GF-D8 (cell line): ENCODE results near the gene TNIP1.

ENCODE experiments used
- DNase-seq: peaks from one replicate; lab custom pipeline; 2025; lab: John Stamatoyannopoulos, UW

Gene TNIP1

GRCh38 chr5:151021746-151022145 is 59.1 kb downstream of the TNIP1 start:
- no peak for DNase-seq

DNA sequence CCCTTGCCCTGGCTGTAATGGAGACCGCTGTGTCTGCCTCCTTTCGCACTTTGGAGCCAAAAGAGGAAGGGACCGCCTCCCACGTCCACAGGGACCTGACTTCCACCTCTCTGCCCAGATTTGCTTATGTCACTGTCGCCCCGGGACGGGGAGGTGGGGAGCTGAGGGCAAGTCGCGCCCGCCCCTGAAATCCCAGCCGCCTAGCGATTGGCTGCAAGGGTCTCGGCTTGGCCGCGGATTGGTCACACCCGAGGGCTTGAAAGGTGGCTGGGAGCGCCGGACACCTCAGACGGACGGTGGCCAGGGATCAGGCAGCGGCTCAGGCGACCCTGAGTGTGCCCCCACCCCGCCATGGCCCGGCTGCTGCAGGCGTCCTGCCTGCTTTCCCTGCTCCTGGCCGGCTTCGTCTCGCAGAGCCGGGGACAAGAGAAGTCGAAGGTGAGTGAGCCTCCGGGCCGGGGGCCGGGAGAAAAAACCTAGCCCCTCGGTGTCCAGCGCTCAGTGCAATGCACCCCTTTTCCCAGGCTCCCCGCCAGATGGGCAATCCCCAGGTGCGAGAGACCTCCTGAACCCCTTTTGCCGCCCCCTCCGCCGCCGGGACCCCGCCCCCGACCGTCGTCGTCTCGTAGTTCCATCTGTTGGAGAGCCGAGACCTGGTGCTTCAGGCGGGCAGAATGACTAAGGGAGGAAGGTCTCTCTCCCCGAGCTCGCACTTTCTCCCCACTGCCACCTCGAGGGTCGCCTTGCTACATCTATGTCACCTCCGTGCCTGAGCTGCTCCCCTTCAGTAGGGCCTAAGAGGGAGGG is 60.3 kb downstream of the TNIP1 start, which contains the start of gene GPX3:
Gene GPX3, plus strand, starts transcription at position 288 of the 807 bp plus-strand sequence. Its CDS starts 64 bp downstream, at position 352.
- no peak for DNase-seq

GRCh38 chr5:151019331-151019730 is 61.5 kb downstream of the TNIP1 start:
- no peak for DNase-seq

DNA sequence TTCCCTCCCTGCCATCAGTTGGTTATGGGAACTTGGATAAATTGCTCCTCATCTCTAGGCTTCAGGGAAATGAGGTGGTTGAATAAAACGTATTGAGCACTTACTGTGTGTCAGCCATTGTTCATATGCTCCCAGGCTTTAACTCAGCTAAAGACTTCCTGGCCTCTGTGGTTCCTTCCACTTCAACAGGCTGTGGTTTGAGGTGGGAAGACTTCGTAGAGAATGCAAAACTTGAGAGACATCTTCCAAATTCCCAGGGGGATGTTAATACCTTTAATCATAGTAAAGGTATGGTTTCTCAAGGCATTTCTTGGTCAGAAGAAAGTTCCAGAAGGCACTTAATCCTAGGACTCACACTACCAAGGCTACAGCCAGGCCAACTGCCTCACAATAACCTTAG is 62.0 kb downstream of the TNIP1 start:
- DNase-seq: no peak

GRCh38 chr5:151017897-151018296 is 62.9 kb downstream of the TNIP1 start:
- DNase-seq: no peak

DNA sequence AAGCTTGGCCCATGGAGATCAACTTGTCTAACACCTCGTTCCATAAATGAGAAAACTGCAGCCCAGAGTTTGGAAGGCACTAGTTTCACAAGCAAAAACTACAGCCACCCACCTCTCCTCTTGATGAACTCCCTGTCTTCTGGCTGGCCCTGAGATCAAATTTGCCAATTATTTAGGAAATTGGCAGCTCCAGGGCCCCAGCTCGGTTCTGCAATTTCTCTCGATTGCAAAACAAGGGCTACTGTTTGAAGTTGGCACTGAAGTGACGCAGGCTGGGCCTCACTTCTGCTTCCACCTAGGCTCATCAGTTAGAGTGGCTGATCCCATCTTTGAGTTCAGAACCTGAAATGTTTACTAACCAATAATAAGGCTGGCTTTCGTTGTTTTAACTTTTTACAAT is 64.1 kb downstream of the TNIP1 start:
- peak; percentile 21 for DNase-seq

DNA sequence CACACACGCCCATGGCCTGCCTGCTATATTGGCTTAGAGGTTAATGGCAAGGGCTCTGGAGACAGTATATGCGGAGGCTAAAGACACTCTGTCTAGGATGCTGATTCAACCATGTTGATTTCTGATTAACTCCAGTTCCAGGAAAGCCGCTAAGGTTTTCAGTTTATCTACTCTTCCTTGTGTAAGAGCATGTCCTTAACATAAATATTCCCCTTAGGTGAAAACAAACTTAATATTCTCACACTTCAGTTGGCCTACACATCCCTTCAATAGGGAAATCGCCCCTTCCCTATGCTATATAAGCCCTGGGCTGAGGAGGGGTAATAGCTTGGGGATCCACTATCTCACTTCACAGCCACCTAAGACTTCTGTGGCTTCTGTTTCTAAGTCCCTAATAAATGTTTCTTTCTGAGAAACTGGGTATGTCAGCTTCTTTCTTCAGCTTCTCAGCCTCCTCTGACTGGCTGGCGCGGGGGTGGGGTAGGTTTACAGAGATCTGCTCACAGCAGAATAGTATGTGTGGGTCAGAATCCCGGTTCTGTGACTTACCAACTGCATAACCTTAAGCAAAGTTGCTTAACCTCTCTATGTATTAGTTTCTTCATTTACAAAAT is 64.8 kb downstream of the TNIP1 start:
- DNase-seq: no peak

- DNase-seq: no peak
These were observed 66.0 kb downstream of the TNIP1 start for GRCh38 chr5:151014680-151015343.

DNA sequence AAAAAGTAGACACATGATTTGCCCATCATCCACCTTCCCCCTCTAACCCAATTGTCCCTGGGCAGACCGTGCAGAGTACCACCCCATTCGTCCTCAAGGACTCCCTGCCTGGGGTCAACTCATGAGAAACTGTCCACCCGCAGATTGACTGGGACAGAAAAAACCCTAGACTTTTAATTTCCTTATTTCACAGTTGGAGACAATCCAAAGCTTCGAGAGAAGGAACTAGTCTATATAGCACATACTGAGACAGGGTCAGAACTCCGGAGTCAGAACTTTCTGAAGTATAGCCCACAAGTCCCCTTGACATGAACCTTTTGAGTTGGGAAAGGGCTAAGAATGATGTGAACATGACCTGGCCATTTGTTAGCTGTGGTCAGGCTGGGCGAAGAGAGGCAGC is 68.0 kb downstream of the TNIP1 start:
- no peak for DNase-seq

- DNase-seq: no peak
These were observed 71.9 kb downstream of the TNIP1 start for GRCh38 chr5:151008906-151009305.

- no peak for DNase-seq
These were observed 72.7 kb downstream of the TNIP1 start for GRCh38 chr5:151008210-151008491.

DNA sequence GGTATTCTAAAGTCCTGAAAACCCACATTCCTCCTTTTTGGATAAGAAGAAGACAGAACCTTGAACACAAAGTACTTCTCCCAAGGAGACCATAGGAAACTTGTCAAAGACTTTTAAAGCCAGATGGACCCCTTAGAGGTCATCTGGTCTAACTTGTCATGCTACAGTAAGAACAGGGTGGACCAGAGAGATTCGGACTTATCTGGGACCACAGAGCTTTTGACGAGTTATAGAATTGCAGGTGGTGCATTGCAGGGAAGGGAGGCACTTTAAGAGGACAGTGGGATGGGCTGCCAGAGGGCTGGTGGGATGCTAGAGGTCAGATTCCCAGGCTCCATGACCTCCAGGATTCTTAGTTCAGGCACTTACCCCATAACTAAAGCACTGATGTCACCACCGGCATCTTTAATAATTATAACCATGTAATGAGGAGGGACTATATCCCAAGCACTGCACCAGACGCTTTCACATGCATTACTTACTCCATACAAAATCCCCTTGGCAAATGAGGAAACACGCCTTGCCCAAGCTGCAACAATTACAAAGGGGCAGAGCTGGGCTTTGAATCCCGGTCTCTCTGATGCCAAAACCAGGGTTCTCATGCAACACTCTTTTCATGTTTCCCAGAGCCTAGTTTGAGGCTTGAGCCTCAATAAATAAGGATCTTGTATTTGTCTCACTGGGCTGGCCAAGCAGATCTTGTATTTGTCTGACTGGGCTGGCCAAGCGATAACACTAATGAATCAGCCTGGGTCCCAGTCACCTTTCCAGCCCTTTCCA is 73.2 kb downstream of the TNIP1 start:
- no peak for DNase-seq

DNA sequence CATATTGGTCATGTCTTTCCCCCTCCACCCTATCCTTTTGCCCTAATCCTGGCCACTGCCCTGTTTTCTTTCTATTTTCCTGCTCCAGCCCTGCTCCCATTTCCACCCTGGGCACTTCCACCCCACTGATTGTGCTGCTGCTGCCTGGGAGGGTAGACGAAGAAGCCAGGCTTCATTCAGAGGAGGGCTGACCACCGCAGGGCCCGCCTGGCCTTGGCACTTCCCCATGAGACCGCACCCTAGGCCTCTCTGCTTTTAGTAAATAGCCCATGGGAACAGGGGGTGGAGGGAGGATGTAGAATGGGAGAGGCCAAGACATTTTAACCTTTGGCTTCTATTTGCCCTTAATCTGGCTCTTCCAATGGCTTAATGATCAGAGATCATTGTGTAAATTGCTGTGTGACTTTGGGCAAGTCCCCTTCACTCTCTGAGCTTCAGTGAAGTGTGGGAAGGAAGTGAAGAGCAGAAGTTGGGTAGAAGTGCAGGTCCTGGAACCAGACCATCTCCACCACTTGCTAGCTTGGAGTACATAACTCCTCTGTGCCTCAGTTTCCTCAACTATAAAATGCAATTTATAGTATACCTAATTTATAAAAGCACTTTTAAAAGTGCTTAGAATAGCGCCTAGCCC is 74.0 kb downstream of the TNIP1 start:
- DNase-seq: no peak

DNA sequence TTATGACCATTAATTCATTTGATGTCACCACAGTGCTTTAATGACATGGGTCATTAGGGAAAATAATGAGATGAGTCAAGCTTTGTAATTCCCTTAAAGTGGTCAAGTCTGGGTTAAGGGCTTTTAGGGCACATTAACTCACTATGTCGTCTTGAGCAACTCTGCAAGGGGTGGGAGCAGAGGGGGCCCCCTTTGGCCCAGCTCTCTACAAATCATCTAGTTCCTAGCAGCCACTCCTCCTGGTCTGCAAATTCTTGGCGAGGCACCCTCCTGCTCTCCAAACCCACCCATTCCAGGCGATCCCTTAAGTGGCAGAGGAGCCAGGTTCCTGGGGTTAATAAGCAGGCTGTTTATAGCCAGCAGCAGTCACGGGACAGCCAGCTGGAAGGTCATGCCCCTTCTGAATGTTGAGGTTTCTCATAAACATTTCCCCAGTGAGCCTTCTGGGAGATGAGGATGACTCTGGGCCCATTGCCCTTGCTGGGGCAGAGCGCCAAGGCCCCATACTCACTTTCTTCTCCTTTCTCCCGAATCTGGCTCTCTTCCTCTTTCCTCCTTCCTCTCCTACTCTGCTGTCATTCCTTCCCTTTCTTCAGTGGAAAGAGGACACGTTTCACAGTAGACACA is 74.8 kb downstream of the TNIP1 start:
- DNase-seq: no peak

DNA sequence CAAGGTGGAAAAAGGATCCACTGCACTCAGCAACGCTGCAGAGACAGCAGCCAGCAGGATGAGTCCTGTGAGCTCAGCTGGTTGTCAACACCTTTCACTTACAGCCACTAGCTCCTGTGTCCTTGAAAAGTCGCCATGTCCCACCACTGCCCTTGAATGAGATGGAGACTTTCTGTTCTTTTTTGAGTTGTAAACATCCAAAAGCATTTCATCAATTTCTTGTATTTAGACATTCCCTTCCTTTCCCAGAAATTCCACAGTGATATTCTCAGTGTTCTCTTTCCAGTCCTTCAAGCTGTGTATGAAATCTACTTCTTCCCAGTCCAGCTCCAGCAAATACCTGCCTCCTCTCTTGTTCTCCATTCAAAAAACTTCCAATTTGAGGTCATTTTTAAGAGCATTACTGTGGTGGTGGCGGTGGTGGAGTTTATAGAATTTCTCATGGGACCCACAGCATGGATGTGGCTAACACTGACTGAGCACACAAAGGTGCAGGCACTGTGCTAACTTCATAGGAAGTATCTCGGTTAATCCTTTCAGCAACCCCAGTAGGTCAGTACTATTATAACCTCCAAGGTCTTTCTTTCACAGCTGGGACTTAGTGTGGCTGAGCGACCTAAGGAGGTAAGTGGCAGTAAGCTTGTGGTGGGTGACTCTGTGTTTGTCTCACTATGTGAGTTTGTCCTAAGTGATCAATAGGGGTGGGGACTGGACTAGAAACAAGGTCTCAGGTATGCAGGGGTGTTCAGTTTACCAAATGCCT is 75.5 kb downstream of the TNIP1 start:
- no peak for DNase-seq

- no peak for DNase-seq
These were observed 76.3 kb downstream of the TNIP1 start for GRCh38 chr5:151004499-151004898.

DNA sequence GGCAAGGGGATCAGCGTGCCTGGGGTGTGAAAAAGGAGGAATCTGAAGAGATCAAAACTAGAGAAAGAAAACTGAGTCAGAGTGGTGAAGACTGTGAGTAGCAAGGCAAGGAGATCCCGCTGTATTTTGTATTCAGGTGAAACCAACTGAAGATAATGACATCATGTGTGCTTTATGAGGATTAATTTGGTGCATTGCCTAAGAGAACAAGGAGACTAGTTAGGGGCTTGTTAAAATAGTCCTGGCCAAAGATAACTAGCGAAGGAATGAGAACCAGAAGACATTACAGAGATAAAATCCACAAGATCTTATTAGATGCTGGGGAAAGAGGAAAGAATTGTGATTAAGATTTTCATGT is 77.4 kb downstream of the TNIP1 start:
- no peak for DNase-seq

DNA sequence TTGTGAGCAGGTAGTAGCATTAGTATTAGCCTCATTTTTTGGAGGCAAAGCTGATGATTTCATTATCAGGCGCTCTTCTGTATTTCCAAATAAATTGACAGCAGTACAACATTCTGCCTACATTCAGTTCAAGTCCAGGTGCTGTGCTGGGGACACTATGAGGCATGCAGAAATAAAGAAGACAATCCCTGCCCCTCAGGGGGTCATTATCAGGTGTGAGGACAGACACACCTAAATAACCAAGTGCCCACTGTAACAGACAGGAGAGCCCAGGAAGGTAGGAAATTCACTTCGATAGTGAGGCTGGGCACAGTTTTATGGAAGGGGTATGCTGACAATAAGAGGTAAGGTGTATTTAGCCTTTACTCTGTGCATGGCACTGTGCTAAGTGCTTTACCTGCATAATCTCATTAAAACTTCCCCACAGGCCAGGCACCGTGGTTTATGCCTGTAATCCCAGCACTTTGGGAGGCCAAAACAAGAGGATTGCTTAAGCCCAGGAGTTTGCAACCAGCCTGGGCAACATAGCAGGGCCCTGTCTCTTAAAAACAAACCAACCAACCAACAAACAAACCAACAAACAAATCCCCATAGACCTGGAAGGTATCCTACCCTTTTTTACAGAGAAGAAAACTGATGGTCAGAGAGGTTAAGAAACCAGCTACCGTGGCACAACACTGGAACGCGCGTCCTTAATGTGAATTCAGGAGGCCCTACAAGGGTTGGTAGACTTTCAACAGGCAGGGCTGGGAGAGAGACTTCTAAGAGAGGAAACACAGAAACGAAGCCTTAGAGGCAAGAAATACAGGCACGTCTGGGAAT is 77.9 kb downstream of the TNIP1 start:
- DNase-seq: no peak

GRCh38 chr5:151002250-151002649 is 78.6 kb downstream of the TNIP1 start:
- no peak for DNase-seq

- DNase-seq: no peak
These were observed 79.4 kb downstream of the TNIP1 start for GRCh38 chr5:151001436-151001835.
